ENCODE results near the gene ROR1.
"Not testable (repeated sequence)": the region's sequence is repeated elsewhere in the genome, so short reads cannot be mapped to it uniquely, and the experiment has no call there.

ROR1 gene

DNA sequence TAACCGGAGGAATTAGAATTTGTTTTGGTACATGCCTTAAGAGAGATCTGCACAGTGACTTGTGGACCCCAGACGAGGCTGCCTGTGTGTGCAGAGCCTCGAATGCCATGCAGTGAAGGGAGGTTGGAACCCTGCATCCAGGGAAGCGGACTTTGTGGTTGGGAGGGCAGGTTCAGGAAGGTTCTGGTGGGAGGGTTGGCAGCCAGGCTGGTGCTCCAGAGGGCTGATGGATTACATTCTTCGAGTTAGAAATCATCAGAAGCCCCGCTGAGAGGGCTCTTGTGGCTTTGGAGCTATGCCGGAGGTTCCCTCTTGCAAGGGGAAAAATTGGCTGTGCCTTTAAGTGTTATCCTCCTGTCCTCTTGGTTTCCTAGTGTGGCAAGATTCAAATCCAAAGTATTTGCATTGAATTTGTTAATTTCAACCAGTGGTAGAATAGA lies 21.1 kb downstream of the ROR1 start:
- DNase-seq = no peak

DNA sequence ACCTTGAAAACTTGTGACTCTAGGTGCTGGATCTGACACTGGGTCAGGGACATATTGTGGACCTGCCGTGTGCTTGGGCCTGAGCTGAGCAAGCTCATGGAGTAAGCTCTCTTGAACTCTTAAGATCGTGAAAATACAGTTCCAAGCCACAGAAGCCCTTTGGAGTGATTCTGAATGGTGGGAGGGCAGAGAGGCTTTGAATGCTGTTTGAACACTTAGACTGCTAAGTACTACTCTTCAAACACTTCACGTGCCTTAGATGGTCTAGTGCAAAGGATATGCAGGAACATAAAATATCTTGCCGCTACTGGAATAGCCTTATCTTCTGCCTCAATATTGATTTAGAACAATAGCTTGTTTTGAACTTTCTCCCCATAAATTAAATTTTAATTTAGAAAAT lies 21.6 kb downstream of the ROR1 start:
- DNase-seq = no peak

DNA sequence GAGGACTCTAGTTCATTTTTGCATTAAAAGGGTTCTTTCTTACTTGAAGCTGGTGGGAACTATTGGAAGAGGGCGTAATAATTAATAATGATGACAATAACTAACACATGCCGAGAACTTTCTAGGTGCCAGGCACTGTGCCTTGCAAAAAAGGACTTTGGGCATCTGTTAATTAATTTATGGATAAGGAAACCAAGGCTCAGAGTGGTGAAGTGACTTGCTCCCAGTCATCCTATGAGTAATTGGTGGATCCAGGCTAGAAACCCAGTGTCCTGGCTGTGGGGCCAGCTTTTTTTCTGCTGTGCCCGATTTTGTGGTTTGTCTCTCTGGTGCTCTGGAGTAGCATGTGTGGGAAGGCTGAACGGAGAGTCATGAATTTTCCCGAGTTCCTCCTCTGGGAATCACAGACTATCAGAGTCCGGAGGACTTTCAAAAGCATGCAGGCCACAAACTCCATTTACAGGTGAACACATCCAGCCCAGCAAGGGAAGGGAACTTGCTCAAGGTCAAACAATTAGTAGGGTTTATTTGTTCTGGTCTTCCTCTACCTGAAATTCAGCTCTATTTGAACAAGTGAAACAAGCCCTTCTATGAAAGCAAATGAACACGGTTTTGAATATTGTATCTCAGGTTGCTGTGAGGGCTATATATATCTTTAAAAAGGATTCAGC lies 23.4 kb downstream of the ROR1 start:
- no peak for DNase-seq

DNA sequence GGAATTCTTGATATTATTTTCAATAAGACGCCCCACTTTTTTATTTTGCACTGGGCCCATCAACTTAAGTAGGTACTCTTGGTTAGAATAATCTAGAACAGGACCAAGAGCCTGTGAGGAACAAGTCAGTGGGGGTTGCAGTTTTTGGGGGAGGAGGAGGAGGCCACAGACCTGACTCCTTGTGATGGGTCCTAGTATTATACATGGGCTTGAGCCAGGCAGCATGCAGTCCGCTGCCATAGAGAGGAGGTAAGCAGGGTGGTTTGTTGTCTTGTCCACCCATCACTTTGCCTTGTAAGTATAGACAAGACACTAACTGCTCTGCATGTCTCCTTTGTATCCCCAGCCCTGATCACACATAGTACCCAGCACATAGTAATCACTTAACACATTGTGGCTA lies 24.5 kb downstream of the ROR1 start:
- no peak for DNase-seq

DNA sequence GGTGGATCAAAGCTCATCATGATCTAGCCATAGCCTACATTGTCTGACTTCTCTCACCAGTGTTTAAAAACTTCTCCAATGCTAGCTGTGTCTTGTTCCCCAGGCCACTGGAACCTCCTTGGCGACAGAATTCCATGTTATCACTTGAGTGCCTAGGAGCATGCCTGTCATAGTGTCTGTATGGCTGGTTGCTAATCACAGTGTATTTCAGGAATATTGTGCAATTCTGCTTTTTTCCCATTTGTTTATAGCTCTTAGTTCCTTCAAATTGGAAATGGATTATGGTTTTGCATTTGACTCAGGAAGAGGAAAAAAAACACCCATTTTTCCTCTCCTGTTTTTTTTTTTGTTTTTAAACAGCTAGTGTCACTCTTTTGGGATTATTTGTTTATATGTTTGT lies 25.5 kb downstream of the ROR1 start:
- DNase-seq = no peak

DNA sequence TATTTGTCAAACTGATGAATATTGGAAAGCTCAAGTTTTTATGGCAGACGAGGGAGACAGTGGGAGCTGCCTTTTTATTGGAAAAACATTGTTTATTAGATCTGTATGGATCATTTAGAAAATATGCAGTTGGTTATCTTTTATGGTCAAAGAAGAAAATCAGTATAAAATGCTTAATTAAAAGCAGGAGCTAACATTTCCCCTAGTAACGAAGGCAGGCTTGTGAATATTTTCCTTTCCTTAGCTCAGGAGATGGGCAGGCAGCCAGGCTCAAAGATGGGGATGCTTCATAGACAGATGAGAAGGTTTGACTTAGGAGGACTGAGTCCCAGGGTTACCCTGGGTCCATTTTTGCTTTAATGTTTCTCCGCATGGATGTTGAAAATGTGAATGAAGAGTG lies 26.0 kb downstream of the ROR1 start:
- DNase-seq = no peak

DNA sequence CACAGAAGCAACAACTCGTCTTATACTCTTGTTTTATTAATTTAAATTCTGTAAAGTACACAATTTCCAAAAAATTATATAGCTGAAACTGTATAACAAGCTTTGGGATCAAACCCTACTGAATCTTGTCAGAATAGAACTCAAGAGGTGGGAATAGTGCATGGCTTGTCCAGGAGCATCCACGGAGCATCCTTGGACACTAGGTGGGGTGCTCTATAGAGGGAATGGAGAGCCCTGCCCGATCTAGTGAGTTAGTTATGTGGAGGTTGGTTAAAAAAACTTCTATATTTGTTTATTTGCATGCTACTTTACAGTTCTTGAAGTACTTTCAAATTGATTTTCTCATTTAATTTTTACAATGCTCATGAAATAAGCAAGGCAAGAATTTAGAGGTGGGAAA lies 28.3 kb downstream of the ROR1 start:
- no peak for DNase-seq

DNA sequence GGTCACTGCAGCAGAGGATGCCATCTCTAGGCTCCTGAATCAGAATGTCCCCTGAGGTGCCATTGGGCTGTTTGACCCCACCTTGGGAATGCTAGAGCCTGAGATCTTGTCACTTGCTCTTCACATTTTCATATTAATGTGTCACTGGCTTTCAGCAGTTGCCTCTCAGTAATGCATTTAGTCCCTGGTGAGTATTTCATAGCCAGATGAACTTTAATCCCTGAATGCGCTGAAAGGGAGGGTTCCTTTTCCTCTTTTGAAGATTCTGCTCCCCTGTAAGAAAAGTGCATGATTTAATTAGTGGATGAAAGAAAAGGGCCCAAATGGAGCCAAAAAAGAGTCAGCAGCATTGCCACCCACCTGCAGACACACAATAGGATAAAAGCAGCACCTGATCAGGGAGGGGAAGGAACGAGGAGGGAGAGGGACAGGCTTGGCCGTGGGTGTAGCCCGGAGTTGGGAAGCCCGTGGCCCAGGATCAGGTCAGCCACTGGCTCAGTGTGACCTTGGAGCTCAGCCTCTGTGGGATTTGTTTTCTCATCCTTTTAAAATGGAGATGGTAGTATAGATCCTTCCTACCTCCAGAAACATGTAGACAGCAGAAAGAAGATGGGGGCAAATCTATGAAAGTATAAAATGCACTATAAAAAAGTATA lies 31.1 kb downstream of the ROR1 start:
- DNase-seq = no peak

DNA sequence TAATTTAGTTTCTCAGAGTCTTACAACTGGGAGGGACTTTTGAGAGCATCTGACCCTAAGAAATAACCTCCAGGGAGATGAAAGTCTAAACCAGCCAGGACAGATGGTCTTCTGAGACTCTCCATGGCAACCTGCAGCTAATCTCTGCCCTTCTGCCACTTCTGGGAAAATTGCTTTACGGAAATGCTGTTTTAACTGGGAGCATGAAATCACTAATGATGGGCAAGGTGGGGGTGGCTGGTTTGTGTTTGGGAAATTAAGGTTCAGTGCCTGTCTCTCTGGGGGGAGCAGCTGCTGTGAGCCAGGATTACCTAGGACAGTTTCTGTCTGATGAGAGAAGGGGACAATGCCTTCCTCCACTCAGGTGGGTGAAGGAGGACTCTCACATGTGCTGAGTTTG lies 33.2 kb downstream of the ROR1 start:
- no peak for DNase-seq

DNA sequence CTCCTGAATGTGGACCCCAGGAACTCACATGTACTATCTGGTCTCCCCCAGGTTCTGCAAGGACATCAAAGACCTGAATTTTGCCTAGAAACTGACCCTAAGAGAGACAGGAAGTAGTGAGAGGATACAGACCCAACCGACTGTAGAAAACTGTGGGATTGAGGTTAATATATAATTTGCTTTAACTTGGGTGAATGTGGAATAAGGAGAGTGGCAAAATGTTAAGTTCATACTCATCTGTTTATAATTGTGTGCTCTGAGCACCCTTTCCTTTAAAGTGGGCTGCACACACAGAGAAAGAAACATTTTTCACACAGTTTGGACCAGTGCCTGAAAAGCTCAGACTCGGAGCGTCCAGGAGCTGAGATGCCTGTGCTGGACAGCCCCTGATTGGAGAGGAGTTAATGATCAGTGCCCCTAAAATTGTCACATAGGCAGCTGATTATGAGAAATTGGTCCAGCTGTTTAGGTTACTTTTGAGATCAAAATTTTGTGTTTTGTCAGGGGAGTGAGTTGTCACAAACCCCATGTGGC lies 37.2 kb downstream of the ROR1 start:
- no peak for DNase-seq

DNA sequence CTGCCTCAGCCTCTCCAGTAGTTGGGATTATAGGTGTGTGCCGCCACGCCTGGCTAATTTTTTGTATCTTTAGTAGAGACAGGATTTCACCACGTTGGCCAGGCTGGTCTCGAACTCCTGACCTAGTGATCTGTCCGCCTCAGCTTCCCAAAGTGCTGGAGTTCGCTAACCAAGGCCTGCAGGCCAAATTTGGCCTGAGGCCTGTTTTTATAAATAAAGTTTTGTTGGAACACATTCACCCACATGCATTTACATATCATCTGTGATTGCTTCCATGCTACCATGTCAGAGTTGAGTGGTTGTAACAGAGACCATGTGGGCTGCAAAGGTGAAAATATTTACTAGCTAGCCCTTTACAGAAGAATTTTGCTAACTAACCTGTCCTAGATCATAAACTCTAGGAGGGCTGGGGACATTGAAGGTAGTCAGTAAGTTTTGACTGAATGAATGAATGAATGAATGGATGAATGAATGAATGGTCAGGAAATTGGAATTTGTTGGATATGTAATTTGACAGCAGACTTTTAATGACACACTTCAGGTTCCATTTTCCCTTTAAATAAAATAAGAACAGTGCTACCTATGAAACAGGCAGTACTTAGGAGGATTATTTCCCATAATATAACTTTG lies 38.4 kb downstream of the ROR1 start:
- DNase-seq = no peak

DNA sequence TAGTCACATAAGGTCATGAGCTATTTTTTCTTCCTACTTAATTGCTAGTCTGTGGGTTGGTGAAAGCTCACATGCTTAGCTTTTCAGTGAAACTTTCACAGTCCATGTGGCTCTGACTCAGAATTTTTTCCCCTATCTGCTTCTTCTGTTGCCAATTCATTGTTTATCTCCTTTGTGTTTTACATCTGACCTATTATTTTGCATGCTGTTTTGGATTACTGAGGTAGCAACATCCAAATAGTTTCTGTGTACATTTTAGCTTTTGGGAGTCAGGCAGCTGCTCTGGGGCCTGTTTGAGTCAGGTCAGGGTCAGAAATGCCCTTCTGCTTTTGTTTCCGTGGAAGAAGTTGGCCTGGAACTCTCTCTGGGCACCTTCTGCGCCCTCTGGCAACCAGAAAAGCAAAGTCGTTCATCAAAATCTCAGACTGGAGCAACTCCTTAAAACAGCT lies 40.0 kb downstream of the ROR1 start:
- DNase-seq = no peak

DNA sequence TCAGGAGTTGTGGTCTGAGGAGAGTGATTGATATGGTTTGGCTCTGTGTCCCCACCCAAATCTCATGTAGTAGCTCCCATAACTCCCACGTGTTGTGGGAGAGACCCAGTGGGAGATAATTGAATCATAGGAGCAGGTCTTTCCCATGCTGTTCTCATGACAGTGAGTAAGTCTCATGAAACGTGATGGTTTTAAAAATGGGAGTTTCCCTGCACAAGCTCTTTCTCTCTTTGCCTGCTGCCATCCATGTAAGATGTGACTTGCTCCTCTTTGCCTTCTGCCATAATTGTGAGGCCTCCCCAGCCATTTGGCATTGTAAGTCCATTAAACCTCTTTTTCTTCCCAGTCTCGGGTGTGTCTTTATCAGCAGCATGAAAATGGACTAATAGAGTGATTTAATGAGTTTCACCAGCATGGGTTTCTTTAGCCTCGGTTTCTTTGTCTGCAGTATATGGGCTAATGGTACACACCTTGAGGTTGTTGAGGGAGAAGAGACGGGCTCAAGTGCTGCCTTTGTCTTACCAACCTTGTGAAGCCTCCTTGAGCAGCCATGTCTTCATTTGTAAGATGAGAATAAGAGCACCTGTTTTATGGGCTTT lies 42.5 kb downstream of the ROR1 start:
- DNase-seq = not testable (repeated sequence)

DNA sequence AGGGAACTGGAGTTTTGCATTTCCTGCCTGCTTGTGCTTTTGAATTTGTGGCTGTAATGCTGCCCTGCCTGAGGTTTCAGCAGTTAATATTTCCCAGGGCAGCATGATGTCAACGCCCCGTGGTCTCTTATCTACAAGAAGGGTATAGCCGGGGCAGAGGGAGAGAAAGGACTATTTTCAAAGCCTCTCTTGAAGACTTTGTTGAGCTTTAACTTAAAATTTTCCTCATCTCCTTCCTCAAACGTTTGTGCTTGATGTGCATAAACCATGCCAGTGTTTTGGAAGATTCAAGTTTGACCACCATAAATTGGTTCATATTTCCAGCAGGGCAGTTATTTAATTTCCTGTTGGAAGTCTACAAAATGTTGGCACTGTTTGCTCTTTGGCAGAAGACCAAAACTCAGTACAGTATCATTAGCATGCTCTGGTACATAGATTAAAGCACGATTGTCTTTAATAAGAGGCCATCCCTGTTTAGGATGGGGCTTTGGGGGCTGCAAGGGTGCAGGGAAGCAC lies 43.4 kb downstream of the ROR1 start:
- no peak for DNase-seq

DNA sequence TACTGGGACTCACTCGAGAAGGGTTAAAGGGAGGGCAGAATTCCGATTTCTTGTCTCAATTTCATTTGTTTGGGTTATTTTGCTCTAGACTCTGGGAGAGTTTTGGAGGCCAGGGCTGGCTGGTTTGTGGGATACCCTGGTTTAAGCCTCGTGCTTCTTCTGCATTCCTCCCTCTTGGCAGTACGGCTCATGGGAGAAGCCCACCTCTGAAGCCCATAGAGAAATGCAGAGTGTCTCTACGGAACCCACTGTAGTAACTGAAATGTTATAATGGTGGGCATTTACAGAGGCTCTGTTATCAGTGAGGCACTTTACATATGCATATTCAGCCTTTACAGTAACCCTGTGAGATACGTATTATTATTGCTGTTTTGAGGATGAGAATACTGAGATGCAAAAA lies 43.9 kb downstream of the ROR1 start:
- DNase-seq = no peak

DNA sequence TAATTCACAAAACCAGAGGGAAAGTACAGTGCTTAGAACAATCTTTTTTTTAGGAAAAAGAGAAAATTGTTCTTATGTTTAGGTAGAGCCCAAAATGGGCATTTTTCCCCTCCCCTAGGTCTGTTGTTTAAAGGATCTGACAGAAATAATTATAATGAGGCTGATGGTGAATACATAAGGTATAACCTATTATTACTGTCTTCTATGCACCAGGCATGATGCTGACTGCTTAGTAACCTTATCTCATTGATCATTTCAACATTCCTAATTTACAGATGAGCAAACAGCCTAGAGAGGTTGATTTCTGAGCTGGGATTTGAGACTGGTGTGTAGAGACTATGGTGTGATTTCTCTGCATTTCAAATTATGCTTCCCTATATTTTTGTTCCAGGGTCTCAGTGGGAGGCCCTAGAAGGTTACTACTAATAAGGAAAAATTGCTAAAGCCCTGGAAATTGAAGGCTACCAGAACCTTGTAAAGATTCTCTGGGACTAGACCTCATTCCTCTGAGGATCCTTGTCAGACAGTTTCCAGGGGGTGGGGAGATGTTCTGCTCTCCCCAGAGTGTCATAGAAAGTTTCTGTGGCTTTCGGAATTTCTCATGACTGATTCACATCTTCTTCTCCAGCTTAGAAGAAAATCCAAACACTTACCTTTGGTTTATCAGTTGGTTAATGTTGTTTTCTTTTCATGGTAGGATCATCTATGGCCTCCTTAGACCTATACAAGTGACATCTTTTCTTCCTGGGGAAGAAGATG lies 44.9 kb downstream of the ROR1 start:
- DNase-seq = no peak

DNA sequence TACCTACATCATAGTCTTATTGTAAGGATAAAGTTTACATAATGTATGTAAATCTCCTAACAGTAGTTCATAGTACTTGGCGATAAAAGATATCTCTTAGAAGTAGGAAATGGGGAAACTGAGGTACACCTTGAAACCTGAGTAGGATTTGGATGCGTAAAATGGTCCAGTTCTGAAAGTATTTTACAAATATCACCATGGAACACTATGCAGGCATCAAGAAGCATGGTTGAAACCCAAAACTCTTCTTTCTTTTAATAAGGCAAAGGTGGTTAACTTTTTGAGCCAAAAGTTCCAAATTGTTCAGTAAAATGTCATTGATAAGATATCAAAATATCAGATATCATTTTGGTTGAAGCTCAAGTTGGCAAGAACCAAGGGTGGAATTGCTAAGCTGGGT lies 46.0 kb downstream of the ROR1 start:
- no peak for DNase-seq

DNA sequence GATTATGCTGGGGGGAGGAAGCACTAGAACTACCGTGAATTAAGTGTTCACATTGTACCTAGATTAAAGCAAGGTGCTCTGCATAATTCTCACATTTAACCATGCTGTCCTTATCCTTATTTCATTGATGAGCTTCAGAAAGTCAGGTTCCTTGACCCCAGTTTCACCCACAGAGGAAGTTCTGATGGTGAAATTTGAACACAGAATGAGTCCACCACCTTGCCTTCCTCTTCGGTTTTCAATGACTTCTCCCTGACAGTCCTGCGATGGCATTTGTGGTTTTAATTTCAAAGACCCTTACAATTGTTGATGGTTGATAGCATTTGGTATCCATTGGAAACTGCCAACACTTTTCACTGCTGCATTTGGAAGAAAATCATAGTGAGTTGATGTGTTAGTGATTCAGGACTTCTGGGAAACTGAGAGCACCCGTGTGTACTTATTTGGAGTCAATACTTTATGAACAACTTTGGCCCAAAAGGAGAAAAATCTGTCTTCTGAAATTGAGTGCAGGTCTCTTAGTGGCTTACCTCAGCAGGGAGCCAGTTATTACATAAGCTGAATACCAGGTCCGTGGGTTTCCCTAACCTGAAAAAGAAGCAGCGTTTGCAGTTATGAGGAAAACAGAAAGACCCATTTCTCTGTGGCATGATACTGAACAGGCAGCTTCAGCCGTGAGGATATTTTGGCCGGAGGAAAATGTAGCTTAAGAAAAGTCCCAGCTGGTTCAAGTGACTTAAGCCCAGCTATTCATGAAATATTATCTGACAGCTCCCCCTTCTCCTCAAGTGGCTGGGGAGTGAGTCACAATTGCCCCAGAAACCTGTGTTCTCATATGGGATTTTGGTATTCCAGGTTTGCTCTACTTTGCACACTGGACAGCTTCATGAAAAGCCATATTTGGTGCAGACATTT lies 47.5 kb downstream of the ROR1 start:
- DNase-seq = no peak

DNA sequence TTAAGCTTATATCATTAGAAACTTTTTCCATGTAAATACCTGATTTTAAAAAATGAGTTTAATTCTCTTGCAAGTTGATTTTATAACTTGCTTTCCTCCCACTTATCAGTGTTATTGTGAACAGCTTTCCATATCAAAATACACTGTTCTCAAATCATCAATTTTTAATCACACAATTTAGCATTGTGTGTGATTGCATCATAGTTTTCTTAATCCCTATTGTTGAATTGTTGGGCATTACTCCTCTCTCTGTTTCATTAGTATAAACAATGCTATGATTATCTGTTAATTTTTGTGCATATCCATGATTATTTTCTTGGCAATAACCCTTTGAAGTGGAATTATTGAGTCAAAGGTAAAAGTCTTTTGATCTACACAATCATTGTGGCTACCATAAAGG lies 48.7 kb downstream of the ROR1 start:
- DNase-seq = no peak

DNA sequence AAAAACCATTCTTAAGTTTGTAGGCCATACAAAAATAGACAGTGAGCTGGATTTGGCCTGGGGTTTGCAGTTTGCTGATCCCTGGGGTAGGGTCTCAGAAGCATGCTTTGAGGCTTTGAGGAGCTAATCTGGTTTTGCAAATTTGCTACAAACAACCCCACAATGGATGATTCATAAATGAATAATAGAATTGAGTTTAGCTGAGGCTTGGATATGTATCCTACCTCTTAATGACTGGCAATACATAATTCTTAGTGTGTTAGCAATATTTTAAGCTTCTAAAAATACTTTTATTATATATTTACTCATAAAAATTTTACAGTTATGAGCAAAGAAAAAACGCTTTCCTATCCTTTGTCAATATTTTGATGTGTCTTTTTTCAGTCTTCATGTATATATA lies 50.6 kb downstream of the ROR1 start:
- no peak for DNase-seq

DNA sequence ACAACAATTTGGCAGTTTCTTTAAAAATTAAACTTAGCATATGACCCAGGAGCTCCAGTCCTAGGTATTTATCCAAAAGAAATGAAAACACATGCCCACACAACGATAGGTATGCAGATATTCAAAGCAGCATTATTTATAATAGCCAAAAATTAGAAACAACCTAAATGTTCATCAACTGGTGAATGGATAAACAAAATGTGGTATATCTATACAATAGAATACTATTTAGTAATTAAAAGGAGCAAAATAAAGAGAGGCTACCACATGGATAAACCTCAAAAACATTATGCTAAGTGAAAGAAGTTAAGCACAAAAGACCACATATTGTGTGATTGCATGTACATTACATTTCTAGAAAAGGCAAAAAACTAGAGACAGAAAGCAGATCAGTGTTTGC lies 51.3 kb downstream of the ROR1 start:
- no peak for DNase-seq

Data from right forelimb (tissue), 1 donor.